ENCODE measurements around the gene SPESP1.
"Not testable (repeated sequence)": the region's sequence is repeated elsewhere in the genome, so short reads cannot be mapped to it uniquely, and the experiment has no call there.

SPESP1 gene

GRCh38 chr15:68966996-68967395 lies 36.7 kb downstream of the SPESP1 start:
- DNase-seq: no peak

- no peak for DNase-seq
These were observed 37.6 kb downstream of the SPESP1 start for GRCh38 chr15:68967948-68968347.

- no peak for DNase-seq
These were observed 39.0 kb downstream of the SPESP1 start for GRCh38 chr15:68969298-68969697.

- DNase-seq: no peak
These were observed 42.1 kb downstream of the SPESP1 start for GRCh38 chr15:68972201-68973065.

GRCh38 chr15:68975651-68976160 lies 45.4 kb downstream of the SPESP1 start:
- not testable (repeated sequence) for DNase-seq

GRCh38 chr15:68977426-68977825 lies 47.1 kb downstream of the SPESP1 start:
- not testable (repeated sequence) for DNase-seq

GRCh38 chr15:68979006-68979405 lies 48.7 kb downstream of the SPESP1 start:
- DNase-seq: no peak

GRCh38 chr15:68979816-68980215 lies 49.5 kb downstream of the SPESP1 start:
- DNase-seq: no peak

- DNase-seq: no peak
These were observed 50.5 kb downstream of the SPESP1 start for GRCh38 chr15:68980786-68981185.

- DNase-seq: no peak
These were observed 51.6 kb downstream of the SPESP1 start for GRCh38 chr15:68981941-68982340.

- no peak for DNase-seq
These were observed 52.7 kb downstream of the SPESP1 start for GRCh38 chr15:68982976-68983563.

GRCh38 chr15:68983961-68984481 lies 53.7 kb downstream of the SPESP1 start:
- DNase-seq: no peak

- DNase-seq: no peak
These were observed 54.3 kb downstream of the SPESP1 start for GRCh38 chr15:68984586-68984985.

GRCh38 chr15:68985361-68985891 lies 55.1 kb downstream of the SPESP1 start:
- no peak for DNase-seq

- no peak for DNase-seq
These were observed 56.0 kb downstream of the SPESP1 start for GRCh38 chr15:68986322-68986721.

GRCh38 chr15:68987120-68987519 lies 56.8 kb downstream of the SPESP1 start:
- DNase-seq: no peak

- DNase-seq: no peak
These were observed 57.4 kb downstream of the SPESP1 start for GRCh38 chr15:68987676-68988075.

- DNase-seq: no peak
These were observed 59.4 kb downstream of the SPESP1 start for GRCh38 chr15:68989541-68990230.

GRCh38 chr15:68990231-68990991 lies 60.1 kb downstream of the SPESP1 start:
- no peak for DNase-seq

- DNase-seq: no peak
These were observed 60.7 kb downstream of the SPESP1 start for GRCh38 chr15:68990992-68991500.

GRCh38 chr15:68991723-68992122 lies 61.4 kb downstream of the SPESP1 start:
- DNase-seq: no peak

GRCh38 chr15:68992696-68993095 lies 62.4 kb downstream of the SPESP1 start:
- no peak for DNase-seq
